K562 (cell line): Measurements from ENCODE around the gene LMO3. TPM values are rescaled to one million over a fixed set of nuclear protein-coding genes. Genes with fewer than 3 reads are reported as not detected.

Experiments
- ATAC-seq: fragments of 200-7000 bp; cut with Tn5 transposase; 3 replicates; pipeline ENCODE4 v1.9.1; 2020; ENCODE audit warnings: moderate library complexity
- BruUV-seq: library from RNA; stranded (reverse); fragments of 400-500 nt; replicated peaks from 2 replicates; lab custom pipeline; 2021; lab: Mats Ljungman, UMichigan
- CTCF ChIA-PET: fragments of 300-600 bp; formaldehyde crosslinking; extraction: SDS; loops from one replicate; lab custom pipeline; 2021; ENCODE audit warnings: low intra/inter-chr PET ratio; lab: Yijun Ruan, JAX
- POLR2A ChIA-PET: fragments of 300-600, 350-650 bp; sonication (Branson Sonifier 250); formaldehyde crosslinking; extraction: SDS; loops from one replicate; lab custom pipeline; 2021; ENCODE audit warnings: antibody characterized with exemption, inconsistent platforms; lab: Yijun Ruan, JAX
- DNase-seq, 4 experiments: peaks; one replicate each; pipeline versions ENCODE4 v3.0.0 to v3.0.0-alpha.2; 2011 to 2018; ENCODE audit warnings: low spot score in 3 of 4, mixed read lengths in 3 of 4; ENCODE audit errors: extremely low read depth in 1 of 4
- FAIRE-seq: peaks from 2 replicates; lab custom pipeline; 2011; peaks lifted over from hg19 to GRCh38; lab: Jason Lieb, UNC
- H2AFZ ChIP-seq: 2 replicates; pipeline ENCODE4 v1.6.0; 2011; ENCODE audit warnings: low read depth, low read length, control low read depth, inconsistent platforms
- H3K27ac ChIP-seq: fragments of 200-600 bp; 3 replicates; pipeline ENCODE4 v1.8.0; 2011; ENCODE audit warnings: low read depth, mild to moderate bottlenecking, control low read depth, inconsistent platforms, low read length, moderate library complexity, mixed read lengths; ENCODE audit errors: extremely low read depth
- H3K27me3 ChIP-seq, 2 experiments: fragments of 300-600 bp in 1 of 2; 2 replicates in 1 of 2; 3 replicates in 1 of 2; pipeline versions ENCODE4 v1.6.0 to v1.8.0; 2011; ENCODE audit warnings: inconsistent platforms in 2 of 2, low read length in 2 of 2, mild to moderate bottlenecking in 1 of 2, mixed read lengths in 1 of 2, moderate library complexity in 1 of 2; ENCODE audit not compliant: control insufficient read depth in 2 of 2, insufficient read depth in 2 of 2
- H3K36me3 ChIP-seq: fragments of 300-600 bp; 3 replicates; pipeline ENCODE4 v1.8.0; 2011; ENCODE audit warnings: mild to moderate bottlenecking, low read length, inconsistent platforms; ENCODE audit not compliant: control insufficient read depth, insufficient read depth
- H3K4me1 ChIP-seq, 2 experiments: fragments of 200-600 bp in 1 of 2; replicated peaks in 1 of 2; 2 replicates in 1 of 2; 3 replicates in 1 of 2; pipeline versions ENCODE4 v1.5.1 to v1.8.0; 2011; ENCODE audit warnings: inconsistent platforms in 2 of 2, low read length in 2 of 2, mild to moderate bottlenecking in 1 of 2, mixed read lengths in 1 of 2, moderate library complexity in 1 of 2; ENCODE audit not compliant: control insufficient read depth in 2 of 2, insufficient read depth in 2 of 2
- H3K4me2 ChIP-seq: 2 replicates; pipeline ENCODE4 v1.6.1; 2011; ENCODE audit warnings: low read length, control low read depth, inconsistent platforms, mixed read lengths; ENCODE audit not compliant: insufficient read depth
- H3K4me3 ChIP-seq: fragments of 200-600 bp; sonication (generic), shearing (Covaris generic); 2 replicates; pipeline ENCODE4 v1.5.1; 2016; ENCODE audit warnings: control low read depth, inconsistent platforms
- H3K79me2 ChIP-seq: fragments of 200-600 bp; 3 replicates; pipeline ENCODE4 v1.8.0; 2011; ENCODE audit warnings: low read length, inconsistent platforms; ENCODE audit not compliant: control insufficient read depth, insufficient read depth
- H3K9ac ChIP-seq, 2 experiments: 2 replicates each; pipeline versions ENCODE4 v1.6.0 to v1.6.1; 2011; ENCODE audit warnings: low read depth in 2 of 2, low read length in 2 of 2, control low read depth in 1 of 2, inconsistent platforms in 1 of 2, mild to moderate bottlenecking in 1 of 2, mixed read lengths in 1 of 2; ENCODE audit not compliant: insufficient read depth in 1 of 2
- H3K9me1 ChIP-seq: one replicate; pipeline ENCODE4 v1.6.0; 2011; ENCODE audit warnings: inconsistent platforms, mild to moderate bottlenecking, low read length, moderate library complexity; ENCODE audit not compliant: control insufficient read depth, insufficient read depth
- H3K9me3 ChIP-seq: replicated peaks from 2 replicates; pipeline ENCODE4 v1.5.1; 2011; ENCODE audit warnings: low read depth, low read length, inconsistent platforms; ENCODE audit not compliant: control insufficient read depth, insufficient read depth
- H4K20me1 ChIP-seq: replicated peaks from 2 replicates; pipeline ENCODE4 v1.6.1; 2011; ENCODE audit warnings: low read length, inconsistent platforms, mixed read lengths; ENCODE audit not compliant: control insufficient read depth, insufficient read depth
- ARID3B ChIP-seq: fragments of 250-450 bp; sonication (Bioruptor Pico); IDR thresholded peaks from 2 replicates; pipeline ENCODE4 v1.4.0; 2020; ENCODE audit warnings: borderline replicate concordance
- MITF ChIP-seq: IDR thresholded peaks from 2 replicates; pipeline ENCODE4 v1.6.1; 2014; ENCODE audit warnings: antibody characterized with exemption
- NR2C1 ChIP-seq, 2 experiments: fragments of 450-650 bp; IDR thresholded peaks; 2 replicates each; pipeline ENCODE4 v1.6.1; 2017; ENCODE audit warnings: mild to moderate bottlenecking in 2 of 2, antibody characterized with exemption in 1 of 2, inconsistent platforms in 1 of 2, missing compliant biosample characterization in 1 of 2, missing genetic modification characterization in 1 of 2
- PCBP1 ChIP-seq: fragments of 200-400 bp; formaldehyde crosslinking; IDR thresholded peaks from 2 replicates; pipeline ENCODE4 v1.6.1; 2018; ENCODE audit warnings: mild to moderate bottlenecking, low read depth, low read length; ENCODE audit not compliant: poor library complexity, severe bottlenecking
- PHF8 ChIP-seq: fragments of 200-600 bp; sonication (generic); IDR thresholded peaks from 2 replicates; pipeline ENCODE4 v1.6.1; 2012; ENCODE audit warnings: mixed run types, mild to moderate bottlenecking, inconsistent platforms, low read length, moderate library complexity, borderline replicate concordance
- PRDM10 ChIP-seq: fragments of 450-650 bp; IDR thresholded peaks from 2 replicates; pipeline ENCODE4 v1.6.1; 2018; ENCODE audit not compliant: partially characterized antibody
- PRMT5 ChIP-seq: sonication (generic); formaldehyde crosslinking; IDR thresholded peaks from 2 replicates; pipeline ENCODE4 v1.5.0; 2020; ENCODE audit warnings: missing genetic modification reagents
- RUNX1 ChIP-seq: sonication (generic); IDR thresholded peaks from 2 replicates; pipeline ENCODE4 v1.6.1; 2016; ENCODE audit warnings: antibody characterized with exemption, low read depth
- TCF7L2 ChIP-seq: fragments of 150-350 bp; IDR thresholded peaks from 2 replicates; pipeline ENCODE4 v1.6.1; 2016; ENCODE audit warnings: low read depth, mild to moderate bottlenecking, low read length, moderate library complexity
- ZNF146 ChIP-seq: IDR thresholded peaks from one replicate; pipeline ENCODE4 v1.6.1; 2018; ENCODE audit warnings: missing compliant biosample characterization; ENCODE audit not compliant: unreplicated experiment
- in situ Hi-C: fragments of 300-500 bp; cut with MboI; formaldehyde crosslinking; loops from 4 replicates; pipeline ENCODE4 v1.15.0; 2018; ENCODE audit warnings: inconsistent platforms, mixed read lengths
- intact Hi-C: fragments of 100-400 bp; cut with micrococcal nuclease; formaldehyde crosslinking; loops from 2 replicates; pipeline ENCODE4 v1.14.2; 2022
- polyA plus RNA-seq, 8 experiments: library from polyadenylated mRNA; depleted of rRNA in 4 of 8; stranded (reverse) in 5 of 8; unstranded in 3 of 8; fragments of >200 nt; fragmentation: Nextera tagmentation in 2 of 8; fragmentation: Illumina TruSeq in 1 of 8; extraction: Ambion mirVana in 2 of 8; extraction: Trizol in 1 of 8; gene quantifications; 2 replicates each; pipeline versions ENCODE4 v1.2.1 to v1.2.3, GENCODE V29; 2011 to 2014; ENCODE audit warnings: inconsistent platforms in 1 of 8, missing spikeins in 1 of 8
- total RNA-seq, 7 experiments: library from RNA; depleted of rRNA in 6 of 7; stranded (reverse); fragments of >200 nt in 6 of 7; fragmentation: Illumina TruSeq in 2 of 7; extraction: Trizol in 2 of 7; gene quantifications; 2 replicates each; pipeline versions ENCODE4 v1.2.1 to v1.2.3, GENCODE V29; 2011 to 2021; ENCODE audit warnings: low replicate concordance in 1 of 7

Gene LMO3
- total and polyA plus RNA-seq, 9 of the 15 experiments (the other 6 are each of a cell fraction or from before 2014, with no cell fraction given): 0.04 to 0.40 (median 0.05) TPM; not detected in 6

GRCh38 chr12:16583969-16584745, 21.8 kb downstream of the LMO3 start (continued):
- TF ChIP-seq MITF: no peak
- TF ChIP-seq, all 486 proteins: peak for 0

GRCh38 chr12:16581416-16581815, 24.5 kb downstream of the LMO3 start:
- ChIA-PET POLR2A (no interaction called here), CTCF (no interaction called here)
- Histone ChIP-seq H2AFZ (no peak overlapping the region), H3K27me3 (no peaks in the 10 kb centered on the region), H3K9me1 (no peaks in the 10 kb centered on the region), H3K79me2 (no peaks in the 10 kb centered on the region), H3K9ac (no peak overlapping the region), H3K4me2 (no peak overlapping the region), H3K27ac (no peak overlapping the region), H4K20me1 (no peaks in the 10 kb centered on the region), H3K36me3 (no peaks in the 10 kb centered on the region), H3K4me3 (no peak overlapping the region), H3K4me1 (no peaks in the 10 kb centered on the region), H3K9me3 (no peaks in the 10 kb centered on the region)
- TF ChIP-seq RUNX1 (no peak), PRMT5 (no peak), ZNF146 (CRISPR knock-in tag) (no peak), PRDM10 (no peak), PHF8 (no peak), ARID3B (no peak), NR2C1 (IDR thresholded peaks at IDR 0.05) (no peak), NR2C1 (tag; IDR thresholded peaks at IDR 0.05) (no peak), TCF7L2 (no peak), PCBP1 (no peak)
- intact Hi-C loops: no loop called here
- ATAC-seq (no peak), FAIRE-seq (no peak), DNase-seq (no peak)
- no TSS peak for BruUV-seq
- in situ Hi-C loops: no loop called here
